A549 (cell line): ENCODE measurements around the gene MMP14. TPM values are rescaled to one million over a fixed set of nuclear protein-coding genes. Genes with fewer than 3 reads are reported as not detected.

Experiments
- ATAC-seq, 2 experiments: fragments of 200-7000 bp in 1 of 2; fragments of >200 bp in 1 of 2; cut with Nextera tagmentation in 1 of 2; cut with Tn5 transposase in 1 of 2; 3 replicates each; pipeline versions ENCODE4 v1.8.0 to v1.9.1; 2018 to 2020; ENCODE audit warnings: mild to moderate bottlenecking in 1 of 2, moderate library complexity in 1 of 2
- CTCF ChIA-PET: fragments of 300-600 bp; sonication (Branson Sonifier 250); formaldehyde crosslinking; extraction: SDS; loops from one replicate; lab custom pipeline; 2021; ENCODE audit warnings: antibody characterized with exemption, inconsistent platforms; lab: Yijun Ruan, JAX
- POLR2A ChIA-PET: fragments of 350-600 bp; formaldehyde crosslinking; extraction: SDS; loops from one replicate; lab custom pipeline; 2021; ENCODE audit warnings: antibody characterized with exemption, inconsistent platforms; lab: Yijun Ruan, JAX
- DNase-seq, 2 experiments: peaks; one replicate each; pipeline versions ENCODE4 v3.0.0 to v3.0.0-alpha.2; 2011 to 2016; ENCODE audit warnings: low read depth in 1 of 2, low spot score in 1 of 2
- FAIRE-seq: peaks from 2 replicates; lab custom pipeline; 2011; peaks lifted over from hg19 to GRCh38; lab: Jason Lieb, UNC
- H3K27ac ChIP-seq, 2 experiments: fragments of >200 bp; sonication (Bioruptor Twin); formaldehyde crosslinking; 3 replicates each; pipeline ENCODE4 v1.5.1; 2016 to 2017
- H3K4me1 ChIP-seq: fragments of >200 bp; sonication (Bioruptor Twin); formaldehyde crosslinking; 3 replicates; pipeline ENCODE4 v1.6.1; 2016
- H3K4me2 ChIP-seq: fragments of >200 bp; sonication (Bioruptor Twin); formaldehyde crosslinking; 3 replicates; pipeline ENCODE4 v1.6.1; 2016
- H3K4me3 ChIP-seq: fragments of >200 bp; sonication (Bioruptor Twin); formaldehyde crosslinking; 3 replicates; pipeline ENCODE4 v1.5.1; 2016
- H3K9me3 ChIP-seq: fragments of >200 bp; sonication (Bioruptor Twin); formaldehyde crosslinking; 3 replicates; pipeline ENCODE4 v1.6.1; 2016
- CBX2 ChIP-seq: fragments of 200-600 bp; sonication (generic); IDR thresholded peaks from 2 replicates; pipeline ENCODE4 v1.6.1; 2016; ENCODE audit warnings: low read depth, mild to moderate bottlenecking, borderline replicate concordance
- CEBPB ChIP-seq, 2 experiments: fragments of >200 bp in 1 of 2; sonication (Bioruptor Twin) in 1 of 2; formaldehyde crosslinking in 1 of 2; IDR thresholded peaks; 2 replicates each; pipeline ENCODE4 v1.6.1; 2012 to 2016
- CHD2 ChIP-seq: fragments of 150-350 bp; IDR thresholded peaks from 2 replicates; pipeline ENCODE4 v1.6.1; 2014; ENCODE audit warnings: low read length; ENCODE audit not compliant: partially characterized antibody
- CHD4 ChIP-seq: fragments of 200-600 bp; sonication (generic); IDR thresholded peaks from 2 replicates; pipeline ENCODE4 v1.6.1; 2016; ENCODE audit warnings: antibody characterized with exemption, mild to moderate bottlenecking, borderline replicate concordance
- E2F6 ChIP-seq: IDR thresholded peaks from 2 replicates; pipeline ENCODE4 v1.6.1; 2012; ENCODE audit warnings: low read depth, borderline replicate concordance
- EHF ChIP-seq: fragments of 250-450 bp; sonication (Bioruptor Pico); IDR thresholded peaks from 2 replicates; pipeline ENCODE4 v1.5.0; 2020; ENCODE audit warnings: mild to moderate bottlenecking
- ELK1 ChIP-seq: fragments of 150-350 bp; IDR thresholded peaks from 2 replicates; pipeline ENCODE4 v1.6.1; 2014; ENCODE audit warnings: low read depth, mild to moderate bottlenecking, low read length
- EP300 ChIP-seq, 2 experiments: fragments of >200 bp; sonication (Bioruptor Twin); formaldehyde crosslinking; IDR thresholded peaks; 2 replicates in 1 of 2; 3 replicates in 1 of 2; pipeline ENCODE4 v1.6.1; 2016 to 2017
- FOSL2 ChIP-seq, 2 experiments: fragments of 450-650 bp in 1 of 2; fragments of >200 bp in 1 of 2; sonication (Bioruptor Twin) in 1 of 2; formaldehyde crosslinking; IDR thresholded peaks; 2 replicates each; pipeline versions ENCODE4 v1.5.0 to v1.6.1; 2016 to 2020; ENCODE audit warnings: mild to moderate bottlenecking in 1 of 2, moderate library complexity in 1 of 2
- FOXS1 ChIP-seq: fragments of 250-450 bp; sonication (Bioruptor Pico); IDR thresholded peaks from 2 replicates; pipeline ENCODE4 v1.5.0; 2020; ENCODE audit warnings: mild to moderate bottlenecking, moderate library complexity
- HDAC2 ChIP-seq: fragments of 200-600 bp; sonication (generic); IDR thresholded peaks from 2 replicates; pipeline ENCODE4 v1.6.1; 2016
- HES2 ChIP-seq: fragments of >200 bp; sonication (Bioruptor Twin); formaldehyde crosslinking; IDR thresholded peaks from 2 replicates; pipeline ENCODE4 v1.6.1; 2016
- HOXA7 ChIP-seq: fragments of 250-450 bp; sonication (Bioruptor Pico); IDR thresholded peaks from 2 replicates; pipeline ENCODE4 v1.5.0; 2020; ENCODE audit warnings: mild to moderate bottlenecking, moderate library complexity
- HOXB13 ChIP-seq: fragments of 250-450 bp; sonication (Bioruptor Pico); IDR thresholded peaks from 2 replicates; pipeline ENCODE4 v1.5.0; 2020; ENCODE audit warnings: low read depth, mild to moderate bottlenecking, moderate library complexity
- KDM1A ChIP-seq: fragments of 200-600 bp; sonication (generic); IDR thresholded peaks from 2 replicates; pipeline ENCODE4 v1.6.1; 2016; ENCODE audit warnings: low read depth, mild to moderate bottlenecking
- KDM5A ChIP-seq: fragments of 200-600 bp; sonication (generic); IDR thresholded peaks from 2 replicates; pipeline ENCODE4 v1.6.1; 2016; ENCODE audit warnings: antibody characterized with exemption, mild to moderate bottlenecking
- MAFK ChIP-seq: fragments of 450-650 bp; IDR thresholded peaks from 2 replicates; pipeline ENCODE4 v1.6.1; 2014; ENCODE audit not compliant: partially characterized antibody
- MAZ ChIP-seq: fragments of 150-350 bp; IDR thresholded peaks from 2 replicates; pipeline ENCODE4 v1.6.1; 2014; ENCODE audit warnings: antibody characterized with exemption, low read depth, low read length, borderline replicate concordance
- NPAS2 ChIP-seq: fragments of 250-450 bp; sonication (Bioruptor Pico); IDR thresholded peaks from 2 replicates; pipeline ENCODE4 v1.8.0; 2022; ENCODE audit warnings: mild to moderate bottlenecking, moderate library complexity, borderline replicate concordance
- NR3C1 ChIP-seq: fragments of >200 bp; sonication (Bioruptor Twin); formaldehyde crosslinking; IDR thresholded peaks from 3 replicates; pipeline ENCODE4 v1.6.1; 2017
- PHF8 ChIP-seq: fragments of 200-600 bp; sonication (generic); IDR thresholded peaks from 2 replicates; pipeline ENCODE4 v1.6.1; 2016; ENCODE audit warnings: low read depth, mild to moderate bottlenecking, antibody characterized with exemption, moderate library complexity, borderline replicate concordance
- POLR2A ChIP-seq: IDR thresholded peaks from 2 replicates; pipeline ENCODE4 v1.6.1; 2012; ENCODE audit warnings: mild to moderate bottlenecking, low read length
- POLR2AphosphoS2 ChIP-seq: conservative IDR thresholded peaks from 2 replicates; pipeline ENCODE4 v1.6.1; 2012; ENCODE audit warnings: low read length, improper control_type of control experiment, inconsistent platforms
- RNF2 ChIP-seq: fragments of 200-600 bp; sonication (generic); IDR thresholded peaks from 2 replicates; pipeline ENCODE4 v1.6.1; 2016; ENCODE audit warnings: low read depth, mild to moderate bottlenecking, antibody characterized with exemption, moderate library complexity, borderline replicate concordance
- SMC3 ChIP-seq: fragments of >200 bp; sonication (Bioruptor Twin); formaldehyde crosslinking; IDR thresholded peaks from 3 replicates; pipeline ENCODE4 v1.6.1; 2018; ENCODE audit warnings: inconsistent platforms
- TP53 ChIP-seq: fragments of 250-450 bp; sonication (Bioruptor Pico); IDR thresholded peaks from 2 replicates; pipeline ENCODE4 v1.5.0; 2021; ENCODE audit warnings: mild to moderate bottlenecking, moderate library complexity
- ZNF302 ChIP-seq: fragments of 250-450 bp; sonication (Bioruptor Pico); IDR thresholded peaks from 2 replicates; pipeline ENCODE4 v1.9.0; 2021; ENCODE audit warnings: inconsistent platforms, mild to moderate bottlenecking, moderate library complexity
- ZSCAN20 ChIP-seq: fragments of 250-450 bp; sonication (Bioruptor Pico); IDR thresholded peaks from 2 replicates; pipeline ENCODE4 v1.8.0; 2022; ENCODE audit warnings: mild to moderate bottlenecking, moderate library complexity
- WGBS: methylation state at CpG from one replicate; pipeline ENCODE4 v1.1.6; 2017; ENCODE audit errors: missing lambda C conversion rate; 5-methylcytosine and 5-hydroxymethylcytosine counted together
- polyA plus RNA-seq, 4 experiments: library from polyadenylated mRNA; depleted of rRNA in 3 of 4; stranded (reverse); fragments of >200 nt; fragmentation: RNase III in 1 of 4; extraction: RNeasy Plus Mini Kit Qiagen cat#74134 plus additional on column Dnase treatment in 1 of 4; gene quantifications; 2 replicates in 3 of 4; 3 replicates in 1 of 4; pipeline ENCODE4 v1.2.3, GENCODE V29; 2011 to 2017
- TF ChIP-seq, protein P1 (sequence below): fragments of 450-650 bp; IDR thresholded peaks from 2 replicates; pipeline ENCODE4 v1.6.1; 2014; ENCODE audit warnings: antibody characterized with exemption

The MMP14 gene
- polyA plus RNA-seq, 2 of the 4 experiments (the other 2 are of a cell fraction), result 1.5 to 1.9 TPM

GRCh38 chr14:22890416-22890815 is 54.0 kb downstream of the MMP14 start:
- ATAC-seq (no peak), DNase-seq (no peak), FAIRE-seq (no peak)
- Histone ChIP-seq H3K4me3 (no peak overlapping the region), H3K4me1 (peaks cover 18% of the 10 kb centered on the region), H3K9me3 (no peaks in the 10 kb centered on the region)
- WGBS, result 49% methylated on average over 1 of the region's 1 CpG
- ChIA-PET POLR2A (interaction anchor here (1.1 kb wide), 1 partner anchor 66 kb away, joined by 3 read pairs; the partner anchor contains the start of gene HAUS4), CTCF (interaction anchor here (2.5 to 23.1 kb wide), 3 partner anchors 6 to 68 kb away, joined by 9 to 368 read pairs (median 368); partner anchors contain the start of genes LRP10 and REM2)
- TF ChIP-seq CHD2 (no peak), CHD4 (no peak), HOXA7 (CRISPR knock-in tag) (no peak), PHF8 (no peak), MAFK (no peak), HOXB13 (no peak), POLR2A (no peak), FOXS1 (CRISPR knock-in tag) (no peak), EP300 (IDR thresholded peaks at IDR 0.05) (no peak), POLR2AphosphoS2 (no peak), HDAC2 (no peak), HES2 (no peak), CBX2 (no peak), TP53 (CRISPR knock-in tag) (no peak)
- TF ChIP-seq, all 56 proteins: peak for 0
- Histone ChIP-seq H3K27ac (peak overlapping the region in 1 of 2 experiments; percentile 14; a peak in 1 of 6 replicates), H3K4me2 (no peak overlapping the region)

DNA sequence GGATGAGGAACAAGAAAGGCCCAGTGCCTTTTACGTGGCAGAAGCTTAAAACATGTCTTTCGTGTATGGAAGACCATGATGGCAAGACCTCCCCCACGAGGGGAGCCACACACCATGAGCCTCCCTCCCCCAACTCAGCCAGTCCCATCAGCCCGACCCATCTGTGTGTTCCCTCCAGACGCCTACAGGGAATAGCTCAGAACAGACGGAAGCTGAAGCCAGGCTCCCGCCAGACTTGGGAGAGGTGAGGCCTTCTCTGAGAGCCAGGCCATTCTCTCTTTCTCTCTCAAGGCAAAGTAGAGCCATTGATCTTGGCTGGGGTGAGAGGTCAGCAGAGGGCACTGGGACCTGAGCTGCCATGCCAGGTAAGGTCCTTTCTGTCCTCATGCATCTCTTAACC is 56.1 kb downstream of the MMP14 start:
- ChIA-PET POLR2A (no interaction called here), CTCF (interaction anchor here (1.0 to 23.1 kb wide), 6 partner anchors 3 to 69 kb away, joined by 3 to 368 read pairs (median 6); partner anchors contain the start of genes LRP10 and REM2)
- TF ChIP-seq POLR2AphosphoS2 (no peak), NPAS2 (no peak), ELK1 (no peak), EHF (CRISPR knock-in tag) (no peak), ZNF302 (CRISPR knock-in tag) (no peak), CHD2 (no peak), KDM1A (no peak), E2F6 (no peak), PHF8 (no peak), RNF2 (no peak), ZSCAN20 (no peak), HOXB13 (no peak), FOSL2 (IDR thresholded peaks at IDR 0.05) (no peak), FOSL2 (CRISPR knock-in tag; IDR thresholded peaks at IDR 0.05) (no peak), MAZ (no peak), MAFK (no peak), CEBPB (IDR thresholded peaks at IDR 0.05) (no peak), SMC3 (no peak), KDM5A (no peak), NR3C1 (no peak)
- TF ChIP-seq, protein P1, sequence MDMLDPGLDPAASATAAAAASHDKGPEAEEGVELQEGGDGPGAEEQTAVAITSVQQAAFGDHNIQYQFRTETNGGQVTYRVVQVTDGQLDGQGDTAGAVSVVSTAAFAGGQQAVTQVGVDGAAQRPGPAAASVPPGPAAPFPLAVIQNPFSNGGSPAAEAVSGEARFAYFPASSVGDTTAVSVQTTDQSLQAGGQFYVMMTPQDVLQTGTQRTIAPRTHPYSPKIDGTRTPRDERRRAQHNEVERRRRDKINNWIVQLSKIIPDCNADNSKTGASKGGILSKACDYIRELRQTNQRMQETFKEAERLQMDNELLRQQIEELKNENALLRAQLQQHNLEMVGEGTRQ, result no peak
- no peak overlapping the region for H3K4me2 ChIP-seq
- FAIRE-seq (no peak), DNase-seq (no peak), ATAC-seq (no peak)
- no peaks in the 10 kb centered on the region for H3K9me3 ChIP-seq
- no peak overlapping the region for H3K27ac ChIP-seq
- WGBS, result 87% methylated on average over 7 of the region's 7 CpGs
- no peak overlapping the region for H3K4me3 ChIP-seq
- peaks cover 11% of the 10 kb centered on the region for H3K4me1 ChIP-seq
